ENCODE results near the gene TWIST2.

The TWIST2 gene

GRCh38 chr2:238856713-238857567, 9.1 kb downstream of the TWIST2 start:
- DNase-seq (ENCODE audit: low read depth in 2 of 2), result no peak

GRCh38 chr2:238857959-238858358, 10.1 kb downstream of the TWIST2 start:
- no peak for DNase-seq (ENCODE audit: low read depth in 2 of 2)

GRCh38 chr2:238859636-238860347, 11.9 kb downstream of the TWIST2 start:
- DNase-seq (ENCODE audit: low read depth in 2 of 2), result no peak

- DNase-seq (ENCODE audit: low read depth in 2 of 2), result no peak
These were observed 13.3 kb downstream of the TWIST2 start for GRCh38 chr2:238861013-238861730.

GRCh38 chr2:238861766-238862315, 14.0 kb downstream of the TWIST2 start:
- DNase-seq (ENCODE audit: low read depth in 2 of 2), result no peak

GRCh38 chr2:238862701-238863100, 14.8 kb downstream of the TWIST2 start:
- no peak for DNase-seq (ENCODE audit: low read depth in 2 of 2)

GRCh38 chr2:238863231-238863630, 15.3 kb downstream of the TWIST2 start:
- DNase-seq (ENCODE audit: low read depth in 2 of 2), result no peak

GRCh38 chr2:238863749-238864206, 15.9 kb downstream of the TWIST2 start:
- DNase-seq (ENCODE audit: low read depth in 2 of 2), result no peak

- DNase-seq (ENCODE audit: low read depth in 2 of 2), result peak; percentile 41 to 59
These were observed 16.5 kb downstream of the TWIST2 start for GRCh38 chr2:238864207-238865014.

- no peak for DNase-seq (ENCODE audit: low read depth in 2 of 2)
These were observed 17.3 kb downstream of the TWIST2 start for GRCh38 chr2:238865015-238865719.

- DNase-seq (ENCODE audit: low read depth in 2 of 2), result no peak
These were observed 18.0 kb downstream of the TWIST2 start for GRCh38 chr2:238865744-238866355.

- DNase-seq (ENCODE audit: low read depth in 2 of 2), result no peak
These were observed 18.9 kb downstream of the TWIST2 start for GRCh38 chr2:238866656-238867277.

GRCh38 chr2:238868067-238868524, 20.2 kb downstream of the TWIST2 start:
- no peak for DNase-seq (ENCODE audit: low read depth in 2 of 2)

GRCh38 chr2:238868616-238869292, 20.9 kb downstream of the TWIST2 start:
- no peak for DNase-seq (ENCODE audit: low read depth in 2 of 2)

GRCh38 chr2:238869293-238870124, 21.6 kb downstream of the TWIST2 start:
- DNase-seq (ENCODE audit: low read depth in 2 of 2), result no peak

- DNase-seq (ENCODE audit: low read depth in 2 of 2), result no peak
These were observed 22.4 kb downstream of the TWIST2 start for GRCh38 chr2:238870261-238870660.

GRCh38 chr2:238872026-238872425, 24.1 kb downstream of the TWIST2 start:
- DNase-seq (ENCODE audit: low read depth in 2 of 2), result no peak

Data from stimulated activated CD8-positive, alpha-beta memory T cell treated with anti-CD3 and anti-CD28 coated beads, Interleukin-15, amount 100 ng/mL, for 48 hours (primary cell).